ENCODE measurements around the gene ADAMTS2.

- TF ChIP-seq CTCF (IDR thresholded peaks at IDR 0.05) (no peak), EZH2 (IDR thresholded peaks at IDR 0.05) (no peak)
Measured at GRCh38 chr5:179132586-179133355, 212.5 kb downstream of the ADAMTS2 start.

Data from neural progenitor cell (in vitro differentiated cells).